ENCODE measurements around the gene ZSCAN23.
"Not testable (repeated sequence)": the region's sequence is repeated elsewhere in the genome, so short reads cannot be mapped to it uniquely, and the experiment has no call there.

GRCh38 chr6:28444759-28445158 is 1.5 kb upstream of the ZSCAN23 start:
- not testable (repeated sequence) for TF ChIP-seq CTCF, POLR2A (IDR thresholded peaks at IDR 0.05)

Data from esophagus squamous epithelium (tissue), 4 donors.